K562 (cell line): ENCODE results near the gene CPED1. TPM values are rescaled to one million over a fixed set of nuclear protein-coding genes. Genes with fewer than 3 reads are reported as not detected.

Experiments
- ATAC-seq: fragments of 200-7000 bp; cut with Tn5 transposase; 3 replicates; pipeline ENCODE4 v1.9.1; 2020; ENCODE audit warnings: moderate library complexity
- BruUV-seq: library from RNA; stranded (reverse); fragments of 400-500 nt; replicated peaks from 2 replicates; lab custom pipeline; 2021; lab: Mats Ljungman, UMichigan
- CTCF ChIA-PET: fragments of 300-600 bp; formaldehyde crosslinking; extraction: SDS; loops from one replicate; lab custom pipeline; 2021; ENCODE audit warnings: low intra/inter-chr PET ratio; lab: Yijun Ruan, JAX
- POLR2A ChIA-PET: fragments of 300-600, 350-650 bp; sonication (Branson Sonifier 250); formaldehyde crosslinking; extraction: SDS; loops from one replicate; lab custom pipeline; 2021; ENCODE audit warnings: antibody characterized with exemption, inconsistent platforms; lab: Yijun Ruan, JAX
- DNase-seq, 4 experiments: peaks; one replicate each; pipeline versions ENCODE4 v3.0.0 to v3.0.0-alpha.2; 2011 to 2018; ENCODE audit warnings: low spot score in 3 of 4, mixed read lengths in 3 of 4; ENCODE audit errors: extremely low read depth in 1 of 4
- FAIRE-seq: peaks from 2 replicates; lab custom pipeline; 2011; peaks lifted over from hg19 to GRCh38; lab: Jason Lieb, UNC
- H2AFZ ChIP-seq: 2 replicates; pipeline ENCODE4 v1.6.0; 2011; ENCODE audit warnings: low read depth, low read length, control low read depth, inconsistent platforms
- H3K27ac ChIP-seq: fragments of 200-600 bp; 3 replicates; pipeline ENCODE4 v1.8.0; 2011; ENCODE audit warnings: low read depth, mild to moderate bottlenecking, control low read depth, inconsistent platforms, low read length, moderate library complexity, mixed read lengths; ENCODE audit errors: extremely low read depth
- H3K27me3 ChIP-seq, 2 experiments: fragments of 300-600 bp in 1 of 2; 2 replicates in 1 of 2; 3 replicates in 1 of 2; pipeline versions ENCODE4 v1.6.0 to v1.8.0; 2011; ENCODE audit warnings: inconsistent platforms in 2 of 2, low read length in 2 of 2, mild to moderate bottlenecking in 1 of 2, mixed read lengths in 1 of 2, moderate library complexity in 1 of 2; ENCODE audit not compliant: control insufficient read depth in 2 of 2, insufficient read depth in 2 of 2
- H3K36me3 ChIP-seq: fragments of 300-600 bp; 3 replicates; pipeline ENCODE4 v1.8.0; 2011; ENCODE audit warnings: mild to moderate bottlenecking, low read length, inconsistent platforms; ENCODE audit not compliant: control insufficient read depth, insufficient read depth
- H3K4me1 ChIP-seq, 2 experiments: fragments of 200-600 bp in 1 of 2; replicated peaks in 1 of 2; 2 replicates in 1 of 2; 3 replicates in 1 of 2; pipeline versions ENCODE4 v1.5.1 to v1.8.0; 2011; ENCODE audit warnings: inconsistent platforms in 2 of 2, low read length in 2 of 2, mild to moderate bottlenecking in 1 of 2, mixed read lengths in 1 of 2, moderate library complexity in 1 of 2; ENCODE audit not compliant: control insufficient read depth in 2 of 2, insufficient read depth in 2 of 2
- H3K4me2 ChIP-seq: 2 replicates; pipeline ENCODE4 v1.6.1; 2011; ENCODE audit warnings: low read length, control low read depth, inconsistent platforms, mixed read lengths; ENCODE audit not compliant: insufficient read depth
- H3K4me3 ChIP-seq: fragments of 200-600 bp; sonication (generic), shearing (Covaris generic); 2 replicates; pipeline ENCODE4 v1.5.1; 2016; ENCODE audit warnings: control low read depth, inconsistent platforms
- H3K79me2 ChIP-seq: fragments of 200-600 bp; 3 replicates; pipeline ENCODE4 v1.8.0; 2011; ENCODE audit warnings: low read length, inconsistent platforms; ENCODE audit not compliant: control insufficient read depth, insufficient read depth
- H3K9ac ChIP-seq, 2 experiments: 2 replicates each; pipeline versions ENCODE4 v1.6.0 to v1.6.1; 2011; ENCODE audit warnings: low read depth in 2 of 2, low read length in 2 of 2, control low read depth in 1 of 2, inconsistent platforms in 1 of 2, mild to moderate bottlenecking in 1 of 2, mixed read lengths in 1 of 2; ENCODE audit not compliant: insufficient read depth in 1 of 2
- H3K9me1 ChIP-seq: one replicate; pipeline ENCODE4 v1.6.0; 2011; ENCODE audit warnings: inconsistent platforms, mild to moderate bottlenecking, low read length, moderate library complexity; ENCODE audit not compliant: control insufficient read depth, insufficient read depth
- H3K9me3 ChIP-seq: replicated peaks from 2 replicates; pipeline ENCODE4 v1.5.1; 2011; ENCODE audit warnings: low read depth, low read length, inconsistent platforms; ENCODE audit not compliant: control insufficient read depth, insufficient read depth
- H4K20me1 ChIP-seq: replicated peaks from 2 replicates; pipeline ENCODE4 v1.6.1; 2011; ENCODE audit warnings: low read length, inconsistent platforms, mixed read lengths; ENCODE audit not compliant: control insufficient read depth, insufficient read depth
- DMBX1 ChIP-seq: fragments of 250-450 bp; sonication (Bioruptor Pico); IDR thresholded peaks from 2 replicates; pipeline ENCODE4 v1.8.0; 2022; ENCODE audit warnings: inconsistent platforms, mild to moderate bottlenecking, moderate library complexity, borderline replicate concordance
- FOXJ2 ChIP-seq: fragments of 200-800 bp; sonication (Bioruptor generic); IDR thresholded peaks from 2 replicates; pipeline ENCODE4 v1.6.1; 2016; ENCODE audit warnings: missing genetic modification characterization, missing compliant biosample characterization
- FOXP1 ChIP-seq: sonication (generic); formaldehyde crosslinking; IDR thresholded peaks from 2 replicates; pipeline ENCODE4 v1.8.0; 2022; ENCODE audit warnings: mild to moderate bottlenecking, missing genetic modification reagents
- KLF16 ChIP-seq: IDR thresholded peaks from 2 replicates; pipeline ENCODE4 v1.6.1; 2016; ENCODE audit warnings: antibody characterized with exemption
- NFXL1 ChIP-seq: fragments of 450-650 bp; formaldehyde crosslinking; IDR thresholded peaks from 2 replicates; pipeline ENCODE4 v1.4.0; 2021; ENCODE audit warnings: mild to moderate bottlenecking
- RUNX1 ChIP-seq: sonication (generic); IDR thresholded peaks from 2 replicates; pipeline ENCODE4 v1.6.1; 2016; ENCODE audit warnings: antibody characterized with exemption, low read depth
- SIN3A ChIP-seq, 2 experiments: fragments of 150-350 bp in 1 of 2; IDR thresholded peaks; 2 replicates each; pipeline ENCODE4 v1.6.1; 2011 to 2016; ENCODE audit warnings: borderline replicate concordance in 2 of 2, low read depth in 2 of 2, low read length in 2 of 2, mild to moderate bottlenecking in 2 of 2, moderate library complexity in 2 of 2; ENCODE audit not compliant: control insufficient read depth in 1 of 2
- SUPT5H ChIP-seq: fragments of 450-650 bp; IDR thresholded peaks from 2 replicates; pipeline ENCODE4 v1.6.1; 2016
- ZC3H4 ChIP-seq: sonication (generic); formaldehyde crosslinking; IDR thresholded peaks from 2 replicates; pipeline ENCODE4 v1.9.0; 2021; ENCODE audit warnings: missing genetic modification reagents, borderline replicate concordance
- ZNF197 ChIP-seq: fragments of 200-800 bp; sonication (Bioruptor generic); IDR thresholded peaks from 2 replicates; pipeline ENCODE4 v1.6.1; 2016; ENCODE audit warnings: low read depth, missing genetic modification characterization, missing compliant biosample characterization
- ZNF239 ChIP-seq: fragments of 250-450 bp; sonication (Bioruptor Pico); IDR thresholded peaks from 2 replicates; pipeline ENCODE4 v1.4.0; 2020; ENCODE audit warnings: mild to moderate bottlenecking
- ZNF311 ChIP-seq: fragments of 250-450 bp; sonication (Bioruptor Pico); IDR thresholded peaks from 2 replicates; pipeline ENCODE4 v1.4.0; 2020; ENCODE audit warnings: mild to moderate bottlenecking, moderate library complexity
- ZNF668 ChIP-seq: fragments of 250-450 bp; sonication (Bioruptor Pico); IDR thresholded peaks from 2 replicates; pipeline ENCODE4 v1.8.0; 2022; ENCODE audit warnings: mild to moderate bottlenecking, inconsistent platforms
- ZSCAN32 ChIP-seq: fragments of 450-650 bp; formaldehyde crosslinking; IDR thresholded peaks from 2 replicates; pipeline ENCODE4 v1.4.0; 2020; ENCODE audit warnings: mild to moderate bottlenecking, moderate library complexity
- WGBS: fragments of 100-300 bp; shearing (Covaris generic); methylation state at CpG from one replicate; pipeline ENCODE4 v1.1.6; 2016; ENCODE audit warnings: low coverage, mixed read lengths; ENCODE audit not compliant: insufficient coverage; ENCODE audit errors: missing lambda C conversion rate; 5-methylcytosine and 5-hydroxymethylcytosine counted together
- in situ Hi-C: fragments of 300-500 bp; cut with MboI; formaldehyde crosslinking; loops from 4 replicates; pipeline ENCODE4 v1.15.0; 2018; ENCODE audit warnings: inconsistent platforms, mixed read lengths
- intact Hi-C: fragments of 100-400 bp; cut with micrococcal nuclease; formaldehyde crosslinking; loops from 2 replicates; pipeline ENCODE4 v1.14.2; 2022
- polyA plus RNA-seq, 8 experiments: library from polyadenylated mRNA; depleted of rRNA in 4 of 8; stranded (reverse) in 5 of 8; unstranded in 3 of 8; fragments of >200 nt; fragmentation: Nextera tagmentation in 2 of 8; fragmentation: Illumina TruSeq in 1 of 8; extraction: Ambion mirVana in 2 of 8; extraction: Trizol in 1 of 8; gene quantifications; 2 replicates each; pipeline versions ENCODE4 v1.2.1 to v1.2.3, GENCODE V29; 2011 to 2014; ENCODE audit warnings: inconsistent platforms in 1 of 8, missing spikeins in 1 of 8
- total RNA-seq, 7 experiments: library from RNA; depleted of rRNA in 6 of 7; stranded (reverse); fragments of >200 nt in 6 of 7; fragmentation: Illumina TruSeq in 2 of 7; extraction: Trizol in 2 of 7; gene quantifications; 2 replicates each; pipeline versions ENCODE4 v1.2.1 to v1.2.3, GENCODE V29; 2011 to 2021; ENCODE audit warnings: low replicate concordance in 1 of 7
- TF ChIP-seq, protein P1 (sequence below): IDR thresholded peaks from 3 replicates; pipeline ENCODE4 v1.6.1; 2011; ENCODE audit warnings: borderline replicate concordance, mild to moderate bottlenecking; ENCODE audit not compliant: insufficient read length, insufficient read depth

Gene CPED1
- total and polyA plus RNA-seq, 9 of the 15 experiments (the other 6 are each of a cell fraction or from before 2014, with no cell fraction given): 195 to 393 (median 290) TPM

DNA sequence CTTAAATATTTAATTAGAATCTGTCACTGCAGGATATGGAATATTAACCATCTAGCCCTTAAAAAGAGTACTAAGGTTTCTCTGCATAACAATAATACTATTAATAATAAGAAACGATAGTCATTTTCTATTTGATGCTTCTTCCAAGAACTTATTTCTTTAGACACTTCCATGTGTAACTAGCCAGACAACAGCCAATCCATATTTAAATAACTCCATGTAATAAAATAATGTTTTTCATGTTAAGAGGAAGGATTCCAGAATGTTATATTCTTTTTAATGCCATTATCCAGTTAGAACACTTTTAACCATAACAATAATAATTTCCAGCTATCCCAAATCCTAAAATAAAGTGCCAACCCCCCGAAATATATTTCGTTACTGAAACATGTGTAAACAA, 170.2 kb downstream of the CPED1 start:
- Histone ChIP-seq H3K4me1 (peaks cover 0 to 9% of the 10 kb centered on the region in 2 experiments; a peak in 2 of 5 replicates), H3K9ac (no peak overlapping the region), H3K4me3 (no peak overlapping the region), H3K27ac (no peak overlapping the region), H4K20me1 (no peaks in the 10 kb centered on the region), H2AFZ (no peak overlapping the region), H3K36me3 (peaks cover 86% of the 10 kb centered on the region), H3K9me1 (no peaks in the 10 kb centered on the region), H3K79me2 (peaks cover 5% of the 10 kb centered on the region; the same call in 1 of the 3 replicates), H3K9me3 (no peaks in the 10 kb centered on the region), H3K4me2 (no peak overlapping the region), H3K27me3 (no peaks in the 10 kb centered on the region)
- BruUV-seq: no TSS peak
- no peak for ATAC-seq
- in situ Hi-C loops (no loop called here), intact Hi-C loops (no loop called here)
- no peak for FAIRE-seq
- ChIA-PET POLR2A (interaction anchor here (0.7 kb wide), 1 partner anchor 8 kb away, joined by 3 read pairs; no protein-coding TSS in a partner anchor), CTCF (interaction anchor here (0.5 kb wide), 1 partner anchor 26 kb away, joined by 3 read pairs; no protein-coding TSS in a partner anchor)
- 54% methylated on average over 3 of the region's 3 CpGs for WGBS
- no peak for DNase-seq
- TF ChIP-seq ZNF239 (peak; percentile 7; the same call in 1 of the 2 replicates), ZSCAN32 (CRISPR knock-in tag) (no peak), ZC3H4 (CRISPR knock-in tag) (no peak), DMBX1 (CRISPR knock-in tag) (peak; percentile 38; the same call in 1 of the 2 replicates), ZNF311 (CRISPR knock-in tag) (peak; percentile 71; the same call in 1 of the 2 replicates), ZNF668 (CRISPR knock-in tag) (peak; percentile 73; the same call in 1 of the 2 replicates), FOXP1 (no peak), ZNF197 (0 out of 2 replicates have a peak, but pooled peaks have one; percentile 69), SUPT5H (peak; percentile 33; the same call in 1 of the 2 replicates), SIN3A (IDR thresholded peaks at IDR 0.05; ENCODE audit: borderline replicate concordance in 2 of 2, control insufficient read depth in 1 of 2, low read depth in 2 of 2, low read length in 2 of 2) (no peak), RUNX1 (no peak), FOXJ2 (tag) (0 out of 2 replicates have a peak, but pooled peaks have one; percentile 20), NFXL1 (CRISPR knock-in tag) (peak; percentile 46; the same call in 1 of the 2 replicates), KLF16 (no peak)
- TF ChIP-seq, protein P1, sequence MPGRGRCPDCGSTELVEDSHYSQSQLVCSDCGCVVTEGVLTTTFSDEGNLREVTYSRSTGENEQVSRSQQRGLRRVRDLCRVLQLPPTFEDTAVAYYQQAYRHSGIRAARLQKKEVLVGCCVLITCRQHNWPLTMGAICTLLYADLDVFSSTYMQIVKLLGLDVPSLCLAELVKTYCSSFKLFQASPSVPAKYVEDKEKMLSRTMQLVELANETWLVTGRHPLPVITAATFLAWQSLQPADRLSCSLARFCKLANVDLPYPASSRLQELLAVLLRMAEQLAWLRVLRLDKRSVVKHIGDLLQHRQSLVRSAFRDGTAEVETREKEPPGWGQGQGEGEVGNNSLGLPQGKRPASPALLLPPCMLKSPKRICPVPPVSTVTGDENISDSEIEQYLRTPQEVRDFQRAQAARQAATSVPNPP: no peak
